Endothelial cell of umbilical vein (primary cell): ENCODE measurements around the gene FHIT. TPM values are rescaled to one million over a fixed set of nuclear protein-coding genes. Genes with fewer than 3 reads are reported as not detected.

ENCODE experiments used
- BruUV-seq: library from RNA; stranded (reverse); fragments of 400-500 nt; replicated peaks from 2 replicates; lab custom pipeline; 2021; lab: Mats Ljungman, UMichigan
- CTCF ChIA-PET: fragments of 300-600, 350-600 bp; sonication (Branson Sonifier 250); formaldehyde crosslinking; loops from one replicate; lab custom pipeline; 2021; ENCODE audit warnings: antibody characterized with exemption, inconsistent platforms; lab: Charles Lee
- POLR2A ChIA-PET: fragments of 300-600, 350-600 bp; sonication (Branson Sonifier 250); formaldehyde crosslinking; loops from one replicate; lab custom pipeline; 2021; ENCODE audit warnings: antibody characterized with exemption, inconsistent platforms; lab: Charles Lee
- DNase-seq: peaks from one replicate; pipeline ENCODE4 v3.0.0-alpha.2; 2011; ENCODE audit warnings: low read depth, low spot score
- FAIRE-seq: peaks from 2 replicates; lab custom pipeline; 2011; peaks lifted over from hg19 to GRCh38; lab: Jason Lieb, UNC
- H2AFZ ChIP-seq: 2 replicates; pipeline ENCODE4 v1.6.0; 2012; ENCODE audit warnings: low read depth, low read length, control low read depth, inconsistent platforms
- H3K27ac ChIP-seq: 2 replicates; pipeline ENCODE4 v1.5.1; 2011; ENCODE audit warnings: low read depth, mild to moderate bottlenecking, control low read depth, low read length, moderate library complexity; ENCODE audit not compliant: insufficient read depth
- H3K27me3 ChIP-seq, 2 experiments: 2 replicates each; pipeline versions ENCODE4 v1.6.0 to v1.6.1; 2011; ENCODE audit warnings: low read length in 2 of 2, mixed read lengths in 1 of 2; ENCODE audit not compliant: control insufficient read depth in 2 of 2, insufficient read depth in 2 of 2
- H3K36me3 ChIP-seq, 2 experiments: 2 replicates in 1 of 2; 3 replicates in 1 of 2; pipeline ENCODE4 v1.5.1; 2011; ENCODE audit warnings: low read length in 2 of 2, mild to moderate bottlenecking in 1 of 2, moderate library complexity in 1 of 2; ENCODE audit not compliant: control insufficient read depth in 2 of 2, insufficient read depth in 2 of 2; ENCODE audit errors: extremely low read depth in 1 of 2
- H3K4me1 ChIP-seq: 3 replicates; pipeline ENCODE4 v1.5.1; 2011; ENCODE audit warnings: mild to moderate bottlenecking, low read length; ENCODE audit not compliant: control insufficient read depth, insufficient read depth; ENCODE audit errors: extremely low read depth
- H3K4me2 ChIP-seq: 2 replicates; pipeline ENCODE4 v1.6.1; 2011; ENCODE audit warnings: low read length, control low read depth, mixed read lengths; ENCODE audit not compliant: insufficient read depth
- H3K4me3 ChIP-seq, 3 experiments: fragments of 200-600 bp in 1 of 3; sonication (generic), shearing (Covaris generic) in 1 of 3; replicated peaks in 1 of 3; 2 replicates each; pipeline ENCODE4 v1.5.1; 2011 to 2016; ENCODE audit warnings: control low read depth in 3 of 3, low read length in 3 of 3, mild to moderate bottlenecking in 2 of 3, inconsistent platforms in 1 of 3, low read depth in 1 of 3, moderate library complexity in 1 of 3; ENCODE audit not compliant: insufficient read depth in 1 of 3
- H3K79me2 ChIP-seq: 2 replicates; pipeline ENCODE4 v1.6.0; 2012; ENCODE audit warnings: low read length, inconsistent platforms; ENCODE audit not compliant: control insufficient read depth, insufficient read depth
- H3K9ac ChIP-seq: replicated peaks from 2 replicates; pipeline ENCODE3; 2011; ENCODE audit warnings: low read length, control low read depth; ENCODE audit not compliant: insufficient read depth; ENCODE audit errors: extremely low read depth
- H3K9me1 ChIP-seq: replicated peaks from 3 replicates; pipeline ENCODE4 v1.6.0; 2011; ENCODE audit warnings: mild to moderate bottlenecking, low read length; ENCODE audit not compliant: control insufficient read depth, insufficient read depth; ENCODE audit errors: extremely low read depth
- H3K9me3 ChIP-seq: replicated peaks from 2 replicates; pipeline ENCODE4 v1.5.1; 2012; ENCODE audit warnings: low read length, inconsistent platforms; ENCODE audit not compliant: control insufficient read depth, insufficient read depth
- H4K20me1 ChIP-seq: replicated peaks from 2 replicates; pipeline ENCODE3; 2011; ENCODE audit warnings: mild to moderate bottlenecking, low read length; ENCODE audit not compliant: control insufficient read depth, insufficient read depth; ENCODE audit errors: extremely low read depth
- CTCF ChIP-seq, 2 donors: IDR thresholded peaks; 1 replicate in 1 of 2; 2 replicates in 1 of 2; pipeline ENCODE4 v1.5.1; 2011; ENCODE audit warnings: low read length in 2 of 2, mild to moderate bottlenecking in 2 of 2, moderate library complexity in 2 of 2, control low read depth in 1 of 2, inconsistent platforms in 1 of 2, low read depth in 1 of 2; ENCODE audit not compliant: insufficient read depth in 1 of 2; ENCODE audit errors: extremely low read depth in 1 of 2
- EZH2 ChIP-seq: IDR thresholded peaks from 2 replicates; pipeline ENCODE4 v1.6.1; 2012; ENCODE audit warnings: borderline replicate concordance, low read depth, mild to moderate bottlenecking, moderate library complexity, low read length, inconsistent platforms; ENCODE audit not compliant: severe bottlenecking
- FOS ChIP-seq: IDR thresholded peaks from 2 replicates; pipeline ENCODE4 v1.6.1; 2011; ENCODE audit warnings: mild to moderate bottlenecking, low read length, moderate library complexity, borderline replicate concordance; ENCODE audit not compliant: insufficient read depth
- GATA2 ChIP-seq: IDR thresholded peaks from 2 replicates; pipeline ENCODE4 v1.7.0; 2011; ENCODE audit warnings: low read depth, mild to moderate bottlenecking, moderate library complexity, mixed read lengths, low read length; ENCODE audit not compliant: insufficient read length, insufficient read depth
- JUN ChIP-seq: IDR thresholded peaks from 2 replicates; pipeline ENCODE4 v1.6.1; 2011; ENCODE audit warnings: borderline replicate concordance, low read depth; ENCODE audit not compliant: insufficient read length, insufficient read depth
- MAX ChIP-seq: IDR thresholded peaks from 2 replicates; pipeline ENCODE4 v1.6.1; 2011; ENCODE audit not compliant: insufficient read depth, insufficient read length
- MYC ChIP-seq: IDR thresholded peaks from one replicate; pipeline ENCODE4 v1.6.1; 2011; ENCODE audit warnings: mild to moderate bottlenecking, low read depth, low read length
- POLR2A ChIP-seq: IDR thresholded peaks from 2 replicates; pipeline ENCODE4 v1.6.1; 2012; ENCODE audit warnings: low read depth, mild to moderate bottlenecking, control low read depth, low read length
- POLR2AphosphoS5 ChIP-seq: IDR thresholded peaks from 2 replicates; pipeline ENCODE4 v1.6.1; 2012; ENCODE audit warnings: low read depth, mild to moderate bottlenecking, control low read depth, low read length, moderate library complexity; ENCODE audit not compliant: insufficient read depth
- dilution Hi-C: fragments of 300-500 bp; cut with MboI; formaldehyde crosslinking; loops from one replicate; pipeline ENCODE4 v1.15.0; 2019; ENCODE audit warnings: low sequenced_read_pairs; ENCODE audit not compliant: extremely low pct_ligation_motif_present
- intact Hi-C: fragments of 100-400 bp; cut with micrococcal nuclease; formaldehyde crosslinking; loops from one replicate; pipeline ENCODE4 v1.10.0; 2022
- polyA plus RNA-seq, 4 experiments: library from polyadenylated mRNA; depleted of rRNA in 3 of 4; stranded (reverse) in 3 of 4; unstranded in 1 of 4; fragments of >200 nt; gene quantifications; 2 replicates each; pipeline versions ENCODE4 v1.2.1 to v1.2.3, GENCODE V29; 2011 to 2012; ENCODE audit warnings: missing spikeins in 1 of 4
- total RNA-seq: library from RNA; stranded (reverse); gene quantifications from 2 replicates; pipeline ENCODE4 v1.2.3, GENCODE V29; 2021

Gene FHIT
- total and polyA plus RNA-seq, 2 donors (not counting 3 experiments of a cell fraction or from before 2014, with no cell fraction given) = 0.47 to 2.2 TPM

- Histone ChIP-seq H2AFZ (no peak overlapping the region), H3K36me3 (no peaks in the 10 kb centered on the region), H3K79me2 (no peaks in the 10 kb centered on the region), H3K4me1 (no peaks in the 10 kb centered on the region), H3K9me3 (no peaks in the 10 kb centered on the region), H3K9me1 (no peaks in the 10 kb centered on the region), H3K27ac (no peak overlapping the region), H3K4me2 (no peak overlapping the region), H3K4me3 (no peak overlapping the region), H3K9ac (no peak overlapping the region), H3K27me3 (no peaks in the 10 kb centered on the region), H4K20me1 (no peaks in the 10 kb centered on the region)
- no peak for TF ChIP-seq CTCF (IDR thresholded peaks at IDR 0.05; ENCODE audit: extremely low read depth in 1 of 2, insufficient read depth in 1 of 2, low read depth in 1 of 2, low read length in 2 of 2)
- TF ChIP-seq FOS = no peak
- no peak for TF ChIP-seq JUN
- no TSS peak for BruUV-seq
- POLR2A ChIA-PET = no interaction called here
- dilution Hi-C loops = no loop called here
- CTCF ChIA-PET = no interaction called here
- intact Hi-C loops = no loop called here
- no peak for FAIRE-seq
- DNase-seq = no peak
Observed at GRCh38 chr3:59756934-59757333, 1494.3 kb downstream of the FHIT start.

GRCh38 chr3:59754456-59755129, 1496.7 kb downstream of the FHIT start:
- ChIA-PET CTCF (no interaction called here), POLR2A (no interaction called here)
- no peak for FAIRE-seq
- Histone ChIP-seq H3K36me3 (no peaks in the 10 kb centered on the region), H3K4me3 (no peak overlapping the region), H3K4me2 (no peak overlapping the region), H3K9me1 (no peaks in the 10 kb centered on the region), H3K9ac (no peak overlapping the region), H3K27ac (no peak overlapping the region), H4K20me1 (no peaks in the 10 kb centered on the region), H3K79me2 (no peaks in the 10 kb centered on the region), H2AFZ (no peak overlapping the region), H3K4me1 (no peaks in the 10 kb centered on the region), H3K9me3 (no peaks in the 10 kb centered on the region), H3K27me3 (no peaks in the 10 kb centered on the region)
- DNase-seq = no peak
- dilution Hi-C loops (no loop called here), intact Hi-C loops (no loop called here)
- no peak for TF ChIP-seq GATA2
- no peak for TF ChIP-seq CTCF (IDR thresholded peaks at IDR 0.05; ENCODE audit: extremely low read depth in 1 of 2, insufficient read depth in 1 of 2, low read depth in 1 of 2, low read length in 2 of 2)
- no peak for TF ChIP-seq EZH2
- TF ChIP-seq POLR2A = no peak
- no peak for TF ChIP-seq FOS
- no peak for TF ChIP-seq POLR2AphosphoS5
- TF ChIP-seq MAX = no peak
- TF ChIP-seq MYC = no peak
- no peak for TF ChIP-seq JUN
- no TSS peak for BruUV-seq
